Peyer's patch (tissue), 4 donors: ENCODE results near the gene GTPBP6. TPM values are rescaled to one million over a fixed set of nuclear protein-coding genes. Genes with fewer than 3 reads are reported as not detected.

ENCODE experiments used
- DNase-seq, 3 donors: peaks; one replicate each; pipeline ENCODE4 v3.0.0-alpha.2; 2017 to 2019
- H3K27ac ChIP-seq, 4 donors: fragments of 200-600 bp; sonication (generic); one replicate each; pipeline ENCODE4 v1.5.1; 2016 to 2019
- H3K27me3 ChIP-seq, 2 donors: fragments of 200-600 bp; sonication (generic); one replicate each; pipeline ENCODE4 v1.5.1; 2019
- H3K36me3 ChIP-seq, 3 donors: fragments of 200-600 bp; sonication (generic); one replicate each; pipeline ENCODE4 v1.5.1; 2016 to 2019
- H3K4me1 ChIP-seq, 4 donors: fragments of 200-600 bp; sonication (generic); one replicate each; pipeline ENCODE4 v1.5.1; 2016 to 2019
- H3K4me3 ChIP-seq, 4 donors: fragments of 200-600 bp; sonication (generic); 1 replicate in 3 of 4; 2 replicates in 1 of 4; pipeline ENCODE4 v1.5.1; 2016 to 2019; ENCODE audit warnings: mild to moderate bottlenecking in 1 of 4
- H3K9me3 ChIP-seq, 4 donors: fragments of 200-600 bp; sonication (generic); one replicate each; pipeline ENCODE4 v1.5.1; 2016 to 2019; ENCODE audit warnings: mild to moderate bottlenecking in 1 of 4
- POLR2A ChIP-seq, 2 donors: fragments of 450-650 bp; IDR thresholded peaks; one replicate each; pipeline ENCODE4 v1.5.1; 2017; ENCODE audit warnings: antibody characterized with exemption in 2 of 2, mild to moderate bottlenecking in 2 of 2, moderate library complexity in 2 of 2
- total RNA-seq, 4 donors: library from RNA; depleted of rRNA; stranded (reverse); fragments of >200 nt; gene quantifications; one replicate each; pipeline ENCODE4 v1.1.0, GENCODE V29; 2016
- TF ChIP-seq, protein P1 (sequence below), 6 experiments: fragments of 450-650 bp in 4 of 6; fragments of 200-600 bp in 2 of 6; sonication (generic) in 1 of 6; IDR thresholded peaks; one replicate each; pipeline ENCODE4 v1.5.1; 2017 to 2019; ENCODE audit warnings: antibody characterized with exemption in 6 of 6, mild to moderate bottlenecking in 3 of 6, moderate library complexity in 1 of 6

Gene GTPBP6
- total RNA-seq, 4 donors from 2014 or later: 17.9 to 38.5 (median 30.8) TPM

GRCh38 chrX:314781-315595, 3.6 kb downstream of the GTPBP6 start:
- Histone ChIP-seq H3K4me3 (no peak overlapping the region), H3K36me3 (peaks cover 0 to 59% (median 0%) of the 10 kb centered on the region in 3 donors)

GRCh38 chrX:314049-314448, 4.5 kb downstream of the GTPBP6 start:
- no peaks in the 10 kb centered on the region for H3K27me3 ChIP-seq
- no peaks in the 10 kb centered on the region for H3K4me1 ChIP-seq
- H3K9me3 ChIP-seq: no peaks in the 10 kb centered on the region
- H3K27ac ChIP-seq: no peak overlapping the region
- TF ChIP-seq, protein P1, sequence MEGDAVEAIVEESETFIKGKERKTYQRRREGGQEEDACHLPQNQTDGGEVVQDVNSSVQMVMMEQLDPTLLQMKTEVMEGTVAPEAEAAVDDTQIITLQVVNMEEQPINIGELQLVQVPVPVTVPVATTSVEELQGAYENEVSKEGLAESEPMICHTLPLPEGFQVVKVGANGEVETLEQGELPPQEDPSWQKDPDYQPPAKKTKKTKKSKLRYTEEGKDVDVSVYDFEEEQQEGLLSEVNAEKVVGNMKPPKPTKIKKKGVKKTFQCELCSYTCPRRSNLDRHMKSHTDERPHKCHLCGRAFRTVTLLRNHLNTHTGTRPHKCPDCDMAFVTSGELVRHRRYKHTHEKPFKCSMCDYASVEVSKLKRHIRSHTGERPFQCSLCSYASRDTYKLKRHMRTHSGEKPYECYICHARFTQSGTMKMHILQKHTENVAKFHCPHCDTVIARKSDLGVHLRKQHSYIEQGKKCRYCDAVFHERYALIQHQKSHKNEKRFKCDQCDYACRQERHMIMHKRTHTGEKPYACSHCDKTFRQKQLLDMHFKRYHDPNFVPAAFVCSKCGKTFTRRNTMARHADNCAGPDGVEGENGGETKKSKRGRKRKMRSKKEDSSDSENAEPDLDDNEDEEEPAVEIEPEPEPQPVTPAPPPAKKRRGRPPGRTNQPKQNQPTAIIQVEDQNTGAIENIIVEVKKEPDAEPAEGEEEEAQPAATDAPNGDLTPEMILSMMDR (IDR thresholded peaks at IDR 0.05): no peak
- no peak for TF ChIP-seq POLR2A (IDR thresholded peaks at IDR 0.05)
- no peak overlapping the region for H3K4me3 ChIP-seq
- peaks cover 0 to 66% (median 0%) of the 10 kb centered on the region in 3 donors for H3K36me3 ChIP-seq
- DNase-seq: no peak

More at GRCh38 chrX:314781-315595, 3.6 kb downstream of the GTPBP6 start:
- DNase-seq: no peak
- H3K9me3 ChIP-seq: no peaks in the 10 kb centered on the region
- no peak overlapping the region for H3K27ac ChIP-seq
- H3K27me3 ChIP-seq: no peaks in the 10 kb centered on the region
- peaks cover 0 to 6% (median 5%) of the 10 kb centered on the region in 4 donors for H3K4me1 ChIP-seq
- TF ChIP-seq, protein P1 (IDR thresholded peaks at IDR 0.05): no peak
- no peak for TF ChIP-seq POLR2A (IDR thresholded peaks at IDR 0.05)

DNA sequence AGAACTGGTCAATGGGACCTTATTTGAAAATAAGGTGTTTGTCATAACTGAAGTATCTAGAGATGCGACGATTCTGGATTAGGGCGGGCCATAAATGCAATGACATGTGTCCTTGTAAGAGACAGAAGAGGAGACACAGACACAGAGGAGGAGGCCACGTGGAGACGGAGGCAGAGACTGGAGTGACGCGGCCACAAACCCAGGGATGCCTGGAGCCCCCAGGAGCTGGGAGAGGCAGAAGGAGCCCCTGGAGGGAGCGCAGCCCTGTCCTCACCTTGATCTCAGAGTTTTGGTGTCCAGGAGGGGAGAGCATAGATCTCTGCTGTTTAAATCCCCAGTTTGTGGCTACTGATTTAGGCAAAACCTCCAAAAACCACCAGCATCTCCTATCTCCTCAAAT, 5.0 kb downstream of the GTPBP6 start:
- H3K4me3 ChIP-seq: no peak overlapping the region
- H3K9me3 ChIP-seq: no peaks in the 10 kb centered on the region
- DNase-seq: no peak
- H3K27me3 ChIP-seq: no peaks in the 10 kb centered on the region
- no peaks in the 10 kb centered on the region for H3K4me1 ChIP-seq
- H3K36me3 ChIP-seq: peaks cover 0 to 70% (median 0%) of the 10 kb centered on the region in 3 donors
- H3K27ac ChIP-seq: no peak overlapping the region
- TF ChIP-seq POLR2A (IDR thresholded peaks at IDR 0.05): no peak
- TF ChIP-seq, protein P1 (IDR thresholded peaks at IDR 0.05): no peak

- TF ChIP-seq, protein P1 (IDR thresholded peaks at IDR 0.05): no peak
- TF ChIP-seq POLR2A (IDR thresholded peaks at IDR 0.05): no peak
- Histone ChIP-seq H3K9me3 (no peaks in the 10 kb centered on the region), H3K4me1 (no peaks in the 10 kb centered on the region), H3K27me3 (no peaks in the 10 kb centered on the region), H3K4me3 (no peak overlapping the region), H3K27ac (no peak overlapping the region), H3K36me3 (peaks cover 0 to 78% (median 0%) of the 10 kb centered on the region in 3 donors)
- no peak for DNase-seq
These were observed 5.8 kb downstream of the GTPBP6 start for GRCh38 chrX:312621-313331.

GRCh38 chrX:311156-312129, 7.2 kb downstream of the GTPBP6 start:
- H3K27ac ChIP-seq: no peak overlapping the region
- no peak for DNase-seq
- H3K4me3 ChIP-seq: no peak overlapping the region
- H3K4me1 ChIP-seq: no peaks in the 10 kb centered on the region
- H3K27me3 ChIP-seq: no peaks in the 10 kb centered on the region
- H3K9me3 ChIP-seq: no peaks in the 10 kb centered on the region
- peaks cover 0 to 83% (median 0%) of the 10 kb centered on the region in 3 donors for H3K36me3 ChIP-seq
- TF ChIP-seq, protein P1 (IDR thresholded peaks at IDR 0.05): no peak
- no peak for TF ChIP-seq POLR2A (IDR thresholded peaks at IDR 0.05)
